Esophagus muscularis mucosa (tissue), 4 donors: Measurements from ENCODE around the gene EFTUD2. TPM values are rescaled to one million over a fixed set of nuclear protein-coding genes. Genes with fewer than 3 reads are reported as not detected.
A peak's percentile ranks its signal among the peaks of the same experiment; 100 is the strongest.

ENCODE experiments used
- DNase-seq: peaks from one replicate; pipeline ENCODE4 v3.0.0-alpha.2; 2017; ENCODE audit errors: extremely low spot score
- H3K27ac ChIP-seq, 4 donors: fragments of 200-600 bp; sonication (generic); replicated peaks in 1 of 4; 1 replicate in 3 of 4; 2 replicates in 1 of 4; pipeline ENCODE4 v1.5.1; 2016 to 2019; ENCODE audit warnings: mild to moderate bottlenecking in 1 of 4
- H3K27me3 ChIP-seq, 4 donors: fragments of 200-600 bp; sonication (generic); one replicate each; pipeline versions ENCODE4 v1.5.1 to v1.6.0; 2016 to 2019
- H3K36me3 ChIP-seq, 4 donors: fragments of 200-600 bp; sonication (generic); one replicate each; pipeline ENCODE4 v1.5.1; 2016 to 2019
- H3K4me1 ChIP-seq, 4 donors: fragments of 200-600 bp; sonication (generic); one replicate each; pipeline ENCODE4 v1.5.1; 2016 to 2019
- H3K4me3 ChIP-seq, 4 donors: fragments of 200-600 bp; sonication (generic); 1 replicate in 2 of 4; 2 replicates in 2 of 4; pipeline ENCODE4 v1.5.1; 2016 to 2019; ENCODE audit warnings: mild to moderate bottlenecking in 4 of 4, moderate library complexity in 1 of 4
- H3K9me3 ChIP-seq, 4 donors: fragments of 200-600 bp; sonication (generic); 1 replicate in 3 of 4; 2 replicates in 1 of 4; pipeline ENCODE4 v1.5.1; 2016 to 2019
- CTCF ChIP-seq, 3 experiments: fragments of 200-600 bp in 2 of 3; fragments of 450-650 bp in 1 of 3; sonication (generic) in 2 of 3; IDR thresholded peaks; one replicate each; pipeline ENCODE4 v1.5.1; 2017 to 2019; ENCODE audit warnings: antibody characterized with exemption in 3 of 3, mild to moderate bottlenecking in 2 of 3, moderate library complexity in 1 of 3
- EP300 ChIP-seq: sonication (generic); formaldehyde crosslinking; IDR thresholded peaks from one replicate; pipeline ENCODE4 v1.6.1; 2017; ENCODE audit warnings: antibody characterized with exemption
- POLR2A ChIP-seq: fragments of 450-650 bp; IDR thresholded peaks from one replicate; pipeline ENCODE4 v1.6.1; 2017; ENCODE audit warnings: antibody characterized with exemption, moderate library complexity, mild to moderate bottlenecking, low read depth
- POLR2AphosphoS5 ChIP-seq, 2 donors: sonication (generic); formaldehyde crosslinking; IDR thresholded peaks; one replicate each; pipeline ENCODE4 v1.6.1; 2017; ENCODE audit warnings: antibody characterized with exemption in 2 of 2
- WGBS: methylation state at CpG from one replicate; pipeline ENCODE4 v1.1.5; 2018; 5-methylcytosine and 5-hydroxymethylcytosine counted together
- intact Hi-C: fragments of 100-400 bp; cut with DNase I; formaldehyde crosslinking; loops from one replicate; pipeline ENCODE4 v1.15.1; 2023
- total RNA-seq, 4 donors: library from RNA; depleted of rRNA; stranded (reverse); fragments of >200 nt; gene quantifications; one replicate each; pipeline versions ENCODE4 v1.1.0 to v1.2.1, GENCODE V29; 2016

EFTUD2 gene
- total RNA-seq, 4 donors from 2014 or later: 46.0 to 49.7 (median 48.3) TPM

DNA sequence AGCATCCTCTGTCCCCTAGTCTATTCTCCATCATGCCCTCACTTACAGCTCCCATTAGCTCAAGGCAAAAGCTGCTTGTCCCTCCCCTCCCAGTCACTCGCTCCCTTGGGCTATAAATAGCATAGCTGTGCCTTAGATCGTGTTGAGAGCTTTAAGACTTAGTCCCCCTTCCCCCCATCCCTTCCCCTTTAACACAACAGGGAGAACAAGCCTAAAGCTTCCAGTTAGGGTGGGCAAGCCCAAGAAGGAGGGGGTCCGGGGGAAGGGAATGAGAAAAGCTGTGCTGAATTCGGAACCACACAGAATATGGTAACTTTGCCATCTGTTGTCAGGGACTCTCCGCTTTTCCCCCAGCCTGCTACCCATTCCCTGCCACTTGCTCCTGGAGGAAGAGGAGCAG, 56.5 kb downstream of the EFTUD2 start:
- no peak overlapping the region for H3K4me3 ChIP-seq
- intact Hi-C loops: no loop called here
- peak overlapping the region in 1 of 4 donors; percentile 23 for H3K27ac ChIP-seq
- H3K27me3 ChIP-seq: no peaks in the 10 kb centered on the region
- H3K36me3 ChIP-seq: no peaks in the 10 kb centered on the region
- H3K9me3 ChIP-seq: no peaks in the 10 kb centered on the region
- TF ChIP-seq EP300: no peak
- TF ChIP-seq POLR2AphosphoS5 (IDR thresholded peaks at IDR 0.05): no peak
- TF ChIP-seq POLR2A: no peak
- no peak for TF ChIP-seq CTCF (IDR thresholded peaks at IDR 0.05)
- no peak for DNase-seq
- WGBS: 52% methylated on average over 5 of the region's 5 CpGs
- H3K4me1 ChIP-seq: peaks cover 8 to 20% (median 11%) of the 10 kb centered on the region in 4 donors

GRCh38 chr17:44840936-44841335, 58.3 kb downstream of the EFTUD2 start:
- Histone ChIP-seq H3K27ac (no peak overlapping the region), H3K9me3 (no peaks in the 10 kb centered on the region), H3K4me1 (peaks cover 8 to 20% (median 11%) of the 10 kb centered on the region in 4 donors), H3K27me3 (no peaks in the 10 kb centered on the region), H3K36me3 (no peaks in the 10 kb centered on the region), H3K4me3 (no peak overlapping the region)
- intact Hi-C loops: no loop called here
- no peak for TF ChIP-seq POLR2AphosphoS5 (IDR thresholded peaks at IDR 0.05)
- TF ChIP-seq CTCF (IDR thresholded peaks at IDR 0.05): no peak
- no peak for TF ChIP-seq EP300
- no peak for TF ChIP-seq POLR2A
- 80% methylated on average over 3 of the region's 3 CpGs for WGBS
- DNase-seq: no peak

DNA sequence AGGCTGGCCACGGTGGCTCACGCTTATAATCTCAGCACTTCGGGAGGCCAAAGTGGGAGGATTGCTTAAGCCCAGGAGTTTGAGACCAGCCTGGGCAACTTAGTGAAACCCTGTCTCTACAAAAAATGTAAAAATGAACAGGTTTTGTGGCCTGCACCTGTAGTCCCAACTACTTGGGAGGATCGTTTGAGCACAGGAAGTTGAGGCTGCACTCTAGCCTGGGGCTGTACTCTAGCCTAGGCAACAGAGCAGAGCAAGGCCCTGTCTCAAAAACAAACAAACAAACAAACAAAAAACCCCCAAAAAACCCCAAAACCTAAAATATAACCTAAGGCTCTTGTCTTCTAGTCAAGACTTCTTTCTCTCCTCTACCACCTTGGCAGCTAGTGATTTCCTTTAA, 59.0 kb downstream of the EFTUD2 start:
- Histone ChIP-seq H3K27me3 (no peaks in the 10 kb centered on the region), H3K9me3 (no peaks in the 10 kb centered on the region), H3K4me3 (no peak overlapping the region), H3K4me1 (peaks cover 8 to 20% (median 11%) of the 10 kb centered on the region in 4 donors), H3K27ac (no peak overlapping the region), H3K36me3 (no peaks in the 10 kb centered on the region)
- WGBS: 83% methylated on average over 4 of the region's 4 CpGs
- TF ChIP-seq CTCF (IDR thresholded peaks at IDR 0.05) (no peak), EP300 (no peak), POLR2AphosphoS5 (IDR thresholded peaks at IDR 0.05) (no peak), POLR2A (no peak)
- intact Hi-C loops: no loop called here
- DNase-seq: no peak

GRCh38 chr17:44837196-44837595, 62.0 kb downstream of the EFTUD2 start:
- peaks cover 0 to 4% (median 0%) of the 10 kb centered on the region in 4 donors for H3K27me3 ChIP-seq
- no peak for DNase-seq
- intact Hi-C loops: no loop called here
- peaks cover 0 to 2% (median under 1%) of the 10 kb centered on the region in 4 donors for H3K4me1 ChIP-seq
- no peak for TF ChIP-seq POLR2AphosphoS5 (IDR thresholded peaks at IDR 0.05)
- no peak for TF ChIP-seq POLR2A
- no peak for TF ChIP-seq CTCF (IDR thresholded peaks at IDR 0.05)
- no peak for TF ChIP-seq EP300
- H3K36me3 ChIP-seq: no peaks in the 10 kb centered on the region
- no peaks in the 10 kb centered on the region for H3K9me3 ChIP-seq
- no peak overlapping the region for H3K27ac ChIP-seq
- WGBS: 67% methylated on average over 2 of the region's 2 CpGs
- no peak overlapping the region for H3K4me3 ChIP-seq

DNA sequence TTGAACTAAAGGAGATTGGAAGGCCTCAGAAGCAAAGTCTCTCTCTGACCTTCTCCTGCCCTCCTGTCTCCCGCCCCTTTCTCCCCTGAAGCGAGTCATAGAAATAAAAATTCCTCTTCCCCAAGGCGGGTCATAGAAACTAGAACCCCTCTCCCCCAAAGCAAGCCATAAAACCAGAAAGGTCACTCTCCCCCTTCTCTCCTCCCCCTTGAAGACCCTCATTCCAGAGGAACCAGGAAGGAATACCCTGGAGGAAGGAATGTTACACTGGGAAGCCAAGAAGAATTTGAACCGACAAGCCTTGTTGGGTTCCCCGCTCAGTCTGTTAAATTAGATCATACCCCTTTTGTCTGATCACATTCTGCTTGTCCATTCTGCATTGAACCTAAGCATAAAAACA, 66.4 kb downstream of the EFTUD2 start:
- no peak for TF ChIP-seq EP300
- Histone ChIP-seq H3K4me3 (no peak overlapping the region), H3K27me3 (peaks cover 0 to 28% (median 2%) of the 10 kb centered on the region in 4 donors), H3K9me3 (no peaks in the 10 kb centered on the region), H3K4me1 (peaks cover 12 to 32% (median 23%) of the 10 kb centered on the region in 4 donors), H3K36me3 (no peaks in the 10 kb centered on the region), H3K27ac (no peak overlapping the region)
- DNase-seq: no peak
- intact Hi-C loops: loop anchor here (5.0 kb wide), 1 partner anchor 56 kb away; no protein-coding TSS in a partner anchor
- WGBS: 85% methylated on average over 5 of the region's 5 CpGs
